ENCODE data around the gene MT4.

The MT4 gene

GRCh38 chr16:56618138-56618537 is 53.3 kb downstream of the MT4 start:
- Histone ChIP-seq H3K9me3 (ENCODE audit: control extremely low read depth in 1 of 5, control insufficient read depth in 4 of 5, insufficient read depth in 2 of 5, low read depth in 1 of 5, low read length in 4 of 5) (no peaks in the 10 kb centered on the region), H3K27me3 (replicated peaks in 2 of 5; ENCODE audit: control insufficient read depth in 4 of 5, insufficient read depth in 5 of 5, low read length in 4 of 5) (peaks cover 2 to 38% (median 28%) of the 10 kb centered on the region in 5 experiments), H3K36me3 (ENCODE audit: control insufficient read depth in 4 of 4, insufficient read depth in 4 of 4, low read length in 3 of 4) (no peaks in the 10 kb centered on the region), H3K4me1 (ENCODE audit: control extremely low read depth in 1 of 4, control insufficient read depth in 4 of 4, insufficient read depth in 4 of 4, low read length in 3 of 4) (peaks cover 0 to 12% (median 9%) of the 10 kb centered on the region in 4 experiments), H3K27ac (ENCODE audit: insufficient read depth in 1 of 2, low read depth in 1 of 2, low read length in 2 of 2, poor library complexity in 1 of 2, severe bottlenecking in 2 of 2) (no peak overlapping the region), H3K4me3 (ENCODE audit: control insufficient read depth in 1 of 7, extremely low read depth in 1 of 7, insufficient read depth in 4 of 7, low read depth in 2 of 7, low read length in 6 of 7) (no peak overlapping the region)
- no peak for DNase-seq
- CTCF ChIA-PET, result interaction anchor here (0.9 to 1.4 kb wide), 2 partner anchors 16 to 92 kb away, joined by 3 read pairs; no protein-coding TSS in a partner anchor
- POLR2A ChIA-PET, result no interaction called here
- WGBS (ENCODE audit: insufficient coverage), result 73% methylated on average over 6 of the region's 6 CpGs

All from common myeloid progenitor, CD34-positive (primary cell).